GM12875 (cell line): ENCODE measurements around the gene APOE.
"Not testable (repeated sequence)": the region's sequence is repeated elsewhere in the genome, so short reads cannot be mapped to it uniquely, and the experiment has no call there.

Source experiments
- H3K4me3 ChIP-seq: one replicate; pipeline ENCODE4 v1.5.1; 2011; ENCODE audit warnings: low read depth, low read length, control low read depth
- TF ChIP-seq, protein P1 (sequence below): IDR thresholded peaks from 2 replicates; pipeline ENCODE4 v1.5.1; 2011; ENCODE audit warnings: low read depth, mild to moderate bottlenecking, control low read depth, inconsistent platforms, low read length, moderate library complexity, borderline replicate concordance; ENCODE audit not compliant: insufficient read depth

APOE gene

GRCh38 chr19:44905437-44906160 is at the start of gene APOE:
APOE (plus strand) TSS chr19:44905796; CDS start chr19:44906625, 829 bp downstream.
- H3K4me3 ChIP-seq = no peak within 1 kb of the TSS
- TF ChIP-seq, protein P1, sequence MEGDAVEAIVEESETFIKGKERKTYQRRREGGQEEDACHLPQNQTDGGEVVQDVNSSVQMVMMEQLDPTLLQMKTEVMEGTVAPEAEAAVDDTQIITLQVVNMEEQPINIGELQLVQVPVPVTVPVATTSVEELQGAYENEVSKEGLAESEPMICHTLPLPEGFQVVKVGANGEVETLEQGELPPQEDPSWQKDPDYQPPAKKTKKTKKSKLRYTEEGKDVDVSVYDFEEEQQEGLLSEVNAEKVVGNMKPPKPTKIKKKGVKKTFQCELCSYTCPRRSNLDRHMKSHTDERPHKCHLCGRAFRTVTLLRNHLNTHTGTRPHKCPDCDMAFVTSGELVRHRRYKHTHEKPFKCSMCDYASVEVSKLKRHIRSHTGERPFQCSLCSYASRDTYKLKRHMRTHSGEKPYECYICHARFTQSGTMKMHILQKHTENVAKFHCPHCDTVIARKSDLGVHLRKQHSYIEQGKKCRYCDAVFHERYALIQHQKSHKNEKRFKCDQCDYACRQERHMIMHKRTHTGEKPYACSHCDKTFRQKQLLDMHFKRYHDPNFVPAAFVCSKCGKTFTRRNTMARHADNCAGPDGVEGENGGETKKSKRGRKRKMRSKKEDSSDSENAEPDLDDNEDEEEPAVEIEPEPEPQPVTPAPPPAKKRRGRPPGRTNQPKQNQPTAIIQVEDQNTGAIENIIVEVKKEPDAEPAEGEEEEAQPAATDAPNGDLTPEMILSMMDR = no peak

- no peak overlapping the region for H3K4me3 ChIP-seq
- TF ChIP-seq, protein P1 = no peak
Measured at GRCh38 chr19:44856421-44857083, 49.0 kb upstream of the APOE start.

DNA sequence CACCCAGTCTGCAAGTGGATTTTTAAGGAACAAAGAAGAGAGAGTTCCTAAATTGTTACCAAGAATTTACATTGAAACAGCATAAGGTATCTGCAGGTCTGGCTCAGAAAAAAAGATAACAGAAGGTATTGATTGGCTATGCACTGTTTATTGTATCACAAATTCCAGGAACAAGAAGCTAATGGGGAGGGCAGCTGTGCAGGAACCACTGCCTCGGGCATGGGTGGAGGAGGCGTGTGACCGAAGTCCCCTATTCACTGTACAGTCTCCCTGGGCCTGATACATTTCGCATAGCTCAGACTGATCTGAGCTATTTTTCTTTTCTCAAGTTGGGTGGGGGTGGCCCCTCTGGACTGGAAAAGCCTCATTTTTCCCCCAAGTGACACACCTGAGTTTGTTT is 47.8 kb upstream of the APOE start:
- H3K4me3 ChIP-seq = no peak overlapping the region
- TF ChIP-seq, protein P1 = no peak

DNA sequence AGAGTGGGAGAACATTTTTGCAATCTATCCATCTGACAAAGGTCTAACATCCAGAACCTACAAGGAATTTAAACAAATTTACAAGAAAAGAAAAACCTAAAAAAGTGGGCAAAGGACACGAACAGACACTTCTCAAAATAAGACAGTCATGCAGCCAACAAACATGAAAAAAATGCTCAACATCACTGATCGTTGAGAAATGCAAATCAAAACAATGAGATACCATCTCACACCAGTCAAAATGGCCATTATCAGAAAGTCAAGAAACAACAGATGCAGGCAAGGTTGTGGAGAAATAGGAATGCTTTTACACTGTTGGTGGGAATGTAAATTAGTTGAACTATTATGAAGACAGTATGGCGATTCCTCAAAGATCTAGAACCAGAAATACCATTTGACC is 44.0 kb upstream of the APOE start:
- not testable (repeated sequence) for H3K4me3 ChIP-seq

DNA sequence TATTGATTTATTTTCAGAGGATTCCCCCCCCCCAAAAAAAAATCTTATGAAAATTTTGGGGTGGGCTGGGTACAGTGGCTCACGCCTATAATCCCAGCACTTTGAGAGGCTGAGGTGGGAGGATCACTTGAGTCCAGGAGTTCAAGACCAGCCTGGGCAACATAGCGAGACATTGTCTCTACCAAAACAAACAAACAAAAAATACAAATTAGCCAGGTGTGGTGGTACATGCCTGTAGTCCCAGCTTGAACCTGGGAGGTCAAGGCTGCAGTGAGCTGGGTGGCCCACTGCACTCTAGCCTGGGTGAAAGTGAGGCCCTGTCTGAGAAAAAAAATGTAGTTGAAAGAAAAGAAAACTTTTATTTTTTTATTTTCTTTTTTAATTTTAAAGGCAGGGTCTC is 41.6 kb upstream of the APOE start:
- TF ChIP-seq, protein P1 = no peak
- H3K4me3 ChIP-seq = no peak overlapping the region

DNA sequence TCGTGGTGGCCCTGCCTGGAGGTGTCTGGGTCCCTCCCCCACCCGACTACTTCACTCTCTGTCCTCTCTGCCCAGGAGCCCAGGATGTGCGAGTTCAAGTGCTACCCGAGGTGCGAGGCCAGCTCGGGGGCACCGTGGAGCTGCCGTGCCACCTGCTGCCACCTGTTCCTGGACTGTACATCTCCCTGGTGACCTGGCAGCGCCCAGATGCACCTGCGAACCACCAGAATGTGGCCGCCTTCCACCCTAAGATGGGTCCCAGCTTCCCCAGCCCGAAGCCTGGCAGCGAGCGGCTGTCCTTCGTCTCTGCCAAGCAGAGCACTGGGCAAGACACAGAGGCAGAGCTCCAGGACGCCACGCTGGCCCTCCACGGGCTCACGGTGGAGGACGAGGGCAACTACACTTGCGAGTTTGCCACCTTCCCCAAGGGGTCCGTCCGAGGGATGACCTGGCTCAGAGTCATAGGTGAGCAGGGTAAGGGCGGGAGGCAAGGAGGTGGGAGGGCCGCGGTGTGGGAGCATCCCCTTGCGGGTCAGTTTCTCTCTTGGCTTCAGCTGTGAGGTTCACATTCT is 40.3 kb upstream of the APOE start:
- TF ChIP-seq, protein P1 = no peak
- no peak overlapping the region for H3K4me3 ChIP-seq

GRCh38 chr19:44866664-44867063 is 38.9 kb upstream of the APOE start:
- TF ChIP-seq, protein P1 = no peak
- H3K4me3 ChIP-seq = no peak overlapping the region
